Measurements from ENCODE around the gene TBC1D19.

Gene TBC1D19

DNA sequence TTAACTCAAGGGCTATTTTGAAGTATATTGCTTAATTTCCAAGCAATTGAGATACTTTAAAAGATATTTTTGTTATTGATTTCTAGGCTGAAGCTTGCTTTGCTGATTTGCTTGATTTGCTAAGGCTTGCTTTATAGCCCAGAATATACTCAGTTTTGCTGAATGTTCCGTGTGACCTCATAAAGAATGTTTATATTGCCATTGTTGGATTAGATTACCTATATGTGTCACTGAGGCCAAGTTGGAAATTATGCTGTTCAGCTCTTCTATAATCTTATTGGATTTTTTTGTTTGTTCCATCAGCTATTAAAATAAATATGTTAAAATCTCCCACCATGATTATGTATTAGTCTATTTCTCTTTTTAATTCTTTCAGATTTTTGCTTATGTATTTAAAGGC lies 13.0 kb downstream of the TBC1D19 start:
- no peak overlapping the region for H3K4me3 ChIP-seq (replicated peaks in 1 of 2; ENCODE audit: low read depth in 2 of 2, low read length in 2 of 2)
- TF ChIP-seq, protein P1, sequence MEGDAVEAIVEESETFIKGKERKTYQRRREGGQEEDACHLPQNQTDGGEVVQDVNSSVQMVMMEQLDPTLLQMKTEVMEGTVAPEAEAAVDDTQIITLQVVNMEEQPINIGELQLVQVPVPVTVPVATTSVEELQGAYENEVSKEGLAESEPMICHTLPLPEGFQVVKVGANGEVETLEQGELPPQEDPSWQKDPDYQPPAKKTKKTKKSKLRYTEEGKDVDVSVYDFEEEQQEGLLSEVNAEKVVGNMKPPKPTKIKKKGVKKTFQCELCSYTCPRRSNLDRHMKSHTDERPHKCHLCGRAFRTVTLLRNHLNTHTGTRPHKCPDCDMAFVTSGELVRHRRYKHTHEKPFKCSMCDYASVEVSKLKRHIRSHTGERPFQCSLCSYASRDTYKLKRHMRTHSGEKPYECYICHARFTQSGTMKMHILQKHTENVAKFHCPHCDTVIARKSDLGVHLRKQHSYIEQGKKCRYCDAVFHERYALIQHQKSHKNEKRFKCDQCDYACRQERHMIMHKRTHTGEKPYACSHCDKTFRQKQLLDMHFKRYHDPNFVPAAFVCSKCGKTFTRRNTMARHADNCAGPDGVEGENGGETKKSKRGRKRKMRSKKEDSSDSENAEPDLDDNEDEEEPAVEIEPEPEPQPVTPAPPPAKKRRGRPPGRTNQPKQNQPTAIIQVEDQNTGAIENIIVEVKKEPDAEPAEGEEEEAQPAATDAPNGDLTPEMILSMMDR (IDR thresholded peaks at IDR 0.05; ENCODE audit: low read depth, low read length) = no peak
- no peak for DNase-seq (ENCODE audit: low read depth in 2 of 2)

DNA sequence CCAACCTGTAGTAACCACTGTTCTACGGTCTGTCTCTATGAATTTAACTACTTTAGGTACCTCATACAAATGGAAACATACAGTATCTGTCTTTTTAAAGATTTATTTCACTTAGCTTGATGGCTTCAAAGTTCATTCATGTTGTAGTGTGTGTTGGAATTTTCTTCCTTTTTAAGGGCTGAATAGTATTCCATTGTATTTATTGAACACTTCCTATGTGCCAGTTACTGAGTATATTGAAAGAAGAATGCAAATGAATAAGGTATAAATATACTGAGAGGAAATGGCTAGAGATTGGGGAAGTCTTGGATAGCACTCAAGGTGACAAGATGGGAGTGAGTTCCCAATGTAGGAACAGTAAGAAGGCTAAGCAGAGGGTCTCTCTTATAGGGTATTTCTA lies 17.3 kb downstream of the TBC1D19 start:
- no peak overlapping the region for H3K4me3 ChIP-seq (replicated peaks in 1 of 2; ENCODE audit: low read depth in 2 of 2, low read length in 2 of 2)
- no peak for DNase-seq (ENCODE audit: low read depth in 2 of 2)
- TF ChIP-seq, protein P1 (IDR thresholded peaks at IDR 0.05; ENCODE audit: low read depth, low read length) = no peak

DNA sequence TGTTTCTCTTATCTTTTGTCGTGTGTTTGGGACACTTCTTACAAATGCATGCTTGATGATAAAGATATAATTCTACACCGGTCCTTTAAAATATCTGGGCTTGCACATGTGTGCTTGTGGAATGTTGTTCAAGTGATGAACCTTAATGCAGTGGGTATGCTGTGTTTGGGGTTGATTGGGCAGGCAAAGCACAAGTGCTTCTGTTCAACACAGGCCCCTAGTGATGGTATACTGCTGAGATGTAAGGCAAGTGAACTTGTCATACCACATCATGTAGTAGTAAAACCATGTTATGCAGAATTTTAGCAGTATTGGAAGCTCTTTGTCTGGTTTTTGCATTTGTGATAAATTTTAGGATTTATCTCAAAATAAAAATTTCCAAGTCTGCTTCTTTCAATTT lies 23.9 kb downstream of the TBC1D19 start:
- TF ChIP-seq, protein P1 (IDR thresholded peaks at IDR 0.05; ENCODE audit: low read depth, low read length) = no peak
- no peak overlapping the region for H3K4me3 ChIP-seq (replicated peaks in 1 of 2; ENCODE audit: low read depth in 2 of 2, low read length in 2 of 2)
- no peak for DNase-seq (ENCODE audit: low read depth in 2 of 2)

DNA sequence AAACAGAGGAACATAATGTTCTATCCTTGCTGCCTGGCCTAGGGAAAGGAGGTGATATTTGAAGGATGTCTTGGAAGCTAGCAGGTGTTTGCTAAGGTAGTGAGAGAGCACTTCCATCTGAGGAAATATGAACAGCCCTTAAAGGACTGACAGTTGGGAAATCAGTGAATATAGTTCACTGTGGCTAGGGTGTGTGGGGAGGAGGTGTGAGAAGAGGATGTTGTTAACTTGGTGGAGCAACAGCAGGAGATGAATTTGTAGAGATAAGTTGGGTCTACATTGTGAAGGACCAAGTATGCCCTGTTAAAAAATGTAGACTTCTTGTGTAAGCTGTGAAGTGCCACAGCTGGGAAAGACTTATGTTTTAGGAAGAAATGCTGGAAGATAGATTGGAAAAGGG lies 25.5 kb downstream of the TBC1D19 start:
- H3K4me3 ChIP-seq (replicated peaks in 1 of 2; ENCODE audit: low read depth in 2 of 2, low read length in 2 of 2) = no peak overlapping the region
- no peak for DNase-seq (ENCODE audit: low read depth in 2 of 2)
- TF ChIP-seq, protein P1 (IDR thresholded peaks at IDR 0.05; ENCODE audit: low read depth, low read length) = no peak

DNA sequence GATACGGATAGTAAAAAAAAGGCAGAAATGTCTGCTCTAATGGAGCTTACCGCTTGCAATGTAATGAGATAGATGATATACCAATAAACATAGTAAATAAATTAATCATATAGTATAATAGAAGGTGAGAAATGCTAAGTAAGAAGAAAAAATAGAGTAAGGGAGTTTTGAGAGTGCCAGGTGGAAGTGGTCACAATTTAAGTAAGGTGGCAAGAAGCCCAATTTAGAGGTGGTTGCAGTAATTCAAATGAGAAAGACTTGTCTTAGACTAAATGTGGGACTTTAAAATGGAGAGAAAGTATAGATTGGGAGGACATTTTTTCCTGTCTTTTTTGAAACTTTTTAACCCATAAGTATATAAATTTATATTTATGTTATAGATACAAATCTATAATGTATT lies 26.0 kb downstream of the TBC1D19 start:
- no peak overlapping the region for H3K4me3 ChIP-seq (replicated peaks in 1 of 2; ENCODE audit: low read depth in 2 of 2, low read length in 2 of 2)
- TF ChIP-seq, protein P1 (IDR thresholded peaks at IDR 0.05; ENCODE audit: low read depth, low read length) = no peak
- DNase-seq (ENCODE audit: low read depth in 2 of 2) = no peak

DNA sequence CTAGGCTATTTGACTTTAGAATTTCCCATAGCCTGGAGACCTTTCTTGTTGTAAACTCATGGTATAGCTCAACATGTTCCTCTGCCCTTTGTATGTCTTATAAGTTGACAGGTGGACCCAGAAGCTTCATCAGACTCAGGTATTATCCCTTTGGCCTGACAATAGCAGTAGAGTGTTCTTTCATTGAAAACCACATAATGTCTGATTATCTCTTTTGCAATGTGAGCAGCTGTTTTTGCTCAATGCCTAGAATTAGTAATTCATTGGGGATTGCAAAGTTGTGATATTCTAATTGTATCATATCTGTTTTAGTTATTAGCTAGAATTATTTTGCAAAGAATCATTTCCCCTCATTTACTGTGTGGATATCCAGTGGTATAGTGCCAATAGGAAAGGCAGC lies 27.5 kb downstream of the TBC1D19 start:
- no peak overlapping the region for H3K4me3 ChIP-seq (replicated peaks in 1 of 2; ENCODE audit: low read depth in 2 of 2, low read length in 2 of 2)
- no peak for DNase-seq (ENCODE audit: low read depth in 2 of 2)
- TF ChIP-seq, protein P1 (IDR thresholded peaks at IDR 0.05; ENCODE audit: low read depth, low read length) = no peak

DNA sequence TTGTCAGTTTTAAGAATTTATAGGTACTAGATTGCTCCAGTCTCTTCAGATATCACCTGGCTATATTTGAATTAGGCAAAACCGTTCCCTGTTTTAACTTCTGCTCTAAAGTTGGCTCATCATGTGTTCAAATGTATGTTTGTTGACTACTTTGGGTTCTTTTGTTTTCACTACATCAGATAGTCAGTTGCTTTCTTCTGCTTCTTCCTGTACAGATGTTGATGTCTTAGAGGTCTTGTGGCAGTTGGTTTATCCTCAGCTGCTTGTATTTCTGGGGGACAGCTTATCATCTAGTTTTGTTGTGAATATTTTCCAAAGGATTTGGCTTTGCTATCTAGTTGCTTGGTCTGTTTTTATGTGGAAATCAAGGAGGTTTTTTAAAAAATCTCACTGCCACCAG lies 28.0 kb downstream of the TBC1D19 start:
- DNase-seq (ENCODE audit: low read depth in 2 of 2) = no peak
- no peak overlapping the region for H3K4me3 ChIP-seq (replicated peaks in 1 of 2; ENCODE audit: low read depth in 2 of 2, low read length in 2 of 2)
- TF ChIP-seq, protein P1 (IDR thresholded peaks at IDR 0.05; ENCODE audit: low read depth, low read length) = no peak
